CD4-positive, alpha-beta T cell (primary cell): ENCODE data around the gene KLC4. TPM values are rescaled to one million over a fixed set of nuclear protein-coding genes. Genes with fewer than 3 reads are reported as not detected.

Experiments used
- ATAC-seq: fragments of 200-7000 bp; cut with Tn5 transposase; one replicate; pipeline ENCODE4 v1.10.0; 2022; ENCODE audit warnings: mild to moderate bottlenecking; ENCODE audit not compliant: poor library complexity
- CTCF ChIA-PET: fragments of 350-600 bp; sonication (Branson Sonifier 250); formaldehyde crosslinking; loops from one replicate; lab custom pipeline; 2021; ENCODE audit warnings: antibody characterized with exemption, inconsistent platforms; lab: Charles Lee
- POLR2A ChIA-PET: fragments of 350-600 bp; sonication (Branson Sonifier 250); formaldehyde crosslinking; loops from one replicate; lab custom pipeline; 2021; ENCODE audit warnings: antibody characterized with exemption, inconsistent platforms; lab: Charles Lee
- DNase-seq, 14 experiments: peaks; one replicate each; pipeline ENCODE4 v3.0.0-alpha.2; 2013 to 2020; ENCODE audit warnings: mixed read lengths in 2 of 14
- H3K27ac ChIP-seq, 2 donors: one replicate each; pipeline versions ENCODE4 v1.5.1 to v1.7.0; 2013; ENCODE audit warnings: low read length in 2 of 2, low read depth in 1 of 2, mild to moderate bottlenecking in 1 of 2
- H3K27me3 ChIP-seq, 2 experiments: 1 replicate in 1 of 2; 2 replicates in 1 of 2; pipeline versions ENCODE4 v1.6.1 to v1.7.0; 2013; ENCODE audit warnings: low read length in 2 of 2, control low read depth in 1 of 2, mild to moderate bottlenecking in 1 of 2, moderate library complexity in 1 of 2; ENCODE audit not compliant: insufficient read depth in 2 of 2, control insufficient read depth in 1 of 2
- H3K36me3 ChIP-seq: one replicate; pipeline ENCODE4 v1.6.1; 2013; ENCODE audit warnings: low read length, control low read depth; ENCODE audit not compliant: insufficient read depth
- H3K4me1 ChIP-seq: one replicate; pipeline ENCODE4 v1.6.1; 2013; ENCODE audit warnings: low read length, control low read depth; ENCODE audit not compliant: insufficient read depth
- H3K4me3 ChIP-seq: one replicate; pipeline ENCODE4 v1.5.1; 2013; ENCODE audit warnings: mild to moderate bottlenecking, low read length, moderate library complexity
- H3K9me3 ChIP-seq, 2 experiments: 1 replicate in 1 of 2; 2 replicates in 1 of 2; pipeline versions ENCODE4 v1.6.1 to v1.7.0; 2013; ENCODE audit warnings: low read length in 2 of 2, mild to moderate bottlenecking in 2 of 2, control low read depth in 1 of 2, moderate library complexity in 1 of 2; ENCODE audit not compliant: control insufficient read depth in 1 of 2, insufficient read depth in 1 of 2
- H3K27ac Mint-ChIP-seq: one replicate; pipeline ENCODE4 v1.8.0; 2020; ENCODE audit warnings: mixed read lengths
- H3K27me3 Mint-ChIP-seq: one replicate; pipeline ENCODE4 v1.8.0; 2021; ENCODE audit warnings: mixed read lengths
- H3K36me3 Mint-ChIP-seq: one replicate; pipeline ENCODE4 v1.8.0; 2021; ENCODE audit warnings: low read depth, mixed read lengths
- H3K4me1 Mint-ChIP-seq: one replicate; pipeline ENCODE4 v1.8.0; 2021; ENCODE audit warnings: low read depth, mixed read lengths
- H3K4me3 Mint-ChIP-seq: one replicate; pipeline ENCODE4 v1.8.0; 2020; ENCODE audit warnings: mild to moderate bottlenecking, mixed read lengths
- H3K9me3 Mint-ChIP-seq: one replicate; pipeline ENCODE4 v1.8.0; 2020; ENCODE audit warnings: mixed read lengths
- intact Hi-C, 2 experiments: fragments of 100-400 bp; cut with DNase I in 1 of 2; cut with micrococcal nuclease in 1 of 2; formaldehyde crosslinking; loops; one replicate each; pipeline versions ENCODE4 v1.15.1 to v1.9.0; 2023 to 2025; cut with DNase I, micrococcal nuclease
- total RNA-seq, 174 experiments: library from RNA in 2 of 174; stranded (reverse) in 2 of 174; gene quantifications; one replicate each; pipeline ENCODE4 v1.2.3 and lab custom pipeline; 2021 to 2026
- TF ChIP-seq, protein P1 (sequence below): fragments of 200-600 bp; IDR thresholded peaks from one replicate; pipeline ENCODE4 v1.8.0; 2022; ENCODE audit warnings: antibody characterized with exemption, mild to moderate bottlenecking

Gene KLC4
- total RNA-seq, 2 experiments from 2014 or later: 39.6 to 40.8 TPM

DNA sequence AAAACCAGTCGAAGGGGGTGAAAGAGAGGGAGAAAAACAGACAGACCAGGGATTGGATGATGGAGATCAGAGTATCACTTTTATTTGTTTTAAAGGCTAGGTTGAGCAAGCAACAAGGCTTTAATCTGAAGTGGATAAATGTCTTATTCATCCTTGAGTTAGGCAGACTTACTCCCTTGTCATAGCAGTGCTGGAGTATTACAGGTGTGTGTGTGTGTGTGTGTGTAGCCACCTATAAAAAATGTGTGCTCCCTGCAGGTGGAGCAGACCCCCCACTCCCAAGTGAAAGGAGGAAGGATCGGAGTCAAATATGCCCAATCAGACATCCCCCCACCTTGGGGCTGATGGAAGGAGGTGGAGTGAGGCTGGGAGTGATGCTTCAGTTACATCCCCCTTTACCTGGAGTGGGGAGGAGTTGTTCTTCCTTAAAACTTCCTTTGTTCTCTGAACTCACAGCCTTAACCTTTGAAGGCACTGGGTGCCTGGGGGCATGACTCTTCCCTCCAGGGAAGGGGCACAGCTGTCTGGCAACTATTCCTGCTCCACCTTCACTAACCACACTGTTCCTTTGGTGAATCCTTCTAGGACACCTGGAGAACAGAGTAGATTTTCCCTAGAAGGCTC lies 43.9 kb downstream of the KLC4 start:
- DNase-seq: no peak
- POLR2A ChIA-PET: no interaction called here
- Mint-ChIP-seq H3K4me1 (peaks cover 4% of the 10 kb centered on the region), H3K36me3 (no peaks in the 10 kb centered on the region), H3K4me3 (no peak overlapping the region), H3K27me3 (no peaks in the 10 kb centered on the region), H3K9me3 (no peaks in the 10 kb centered on the region), H3K27ac (no peak overlapping the region)
- Histone ChIP-seq H3K4me3 (no peak overlapping the region), H3K36me3 (no peaks in the 10 kb centered on the region), H3K4me1 (no peaks in the 10 kb centered on the region), H3K27me3 (no peaks in the 10 kb centered on the region), H3K9me3 (no peaks in the 10 kb centered on the region), H3K27ac (no peak overlapping the region)
- intact Hi-C loops: no loop called here
- TF ChIP-seq, protein P1, sequence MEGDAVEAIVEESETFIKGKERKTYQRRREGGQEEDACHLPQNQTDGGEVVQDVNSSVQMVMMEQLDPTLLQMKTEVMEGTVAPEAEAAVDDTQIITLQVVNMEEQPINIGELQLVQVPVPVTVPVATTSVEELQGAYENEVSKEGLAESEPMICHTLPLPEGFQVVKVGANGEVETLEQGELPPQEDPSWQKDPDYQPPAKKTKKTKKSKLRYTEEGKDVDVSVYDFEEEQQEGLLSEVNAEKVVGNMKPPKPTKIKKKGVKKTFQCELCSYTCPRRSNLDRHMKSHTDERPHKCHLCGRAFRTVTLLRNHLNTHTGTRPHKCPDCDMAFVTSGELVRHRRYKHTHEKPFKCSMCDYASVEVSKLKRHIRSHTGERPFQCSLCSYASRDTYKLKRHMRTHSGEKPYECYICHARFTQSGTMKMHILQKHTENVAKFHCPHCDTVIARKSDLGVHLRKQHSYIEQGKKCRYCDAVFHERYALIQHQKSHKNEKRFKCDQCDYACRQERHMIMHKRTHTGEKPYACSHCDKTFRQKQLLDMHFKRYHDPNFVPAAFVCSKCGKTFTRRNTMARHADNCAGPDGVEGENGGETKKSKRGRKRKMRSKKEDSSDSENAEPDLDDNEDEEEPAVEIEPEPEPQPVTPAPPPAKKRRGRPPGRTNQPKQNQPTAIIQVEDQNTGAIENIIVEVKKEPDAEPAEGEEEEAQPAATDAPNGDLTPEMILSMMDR: no peak
- CTCF ChIA-PET: no interaction called here
- ATAC-seq: no peak

DNA sequence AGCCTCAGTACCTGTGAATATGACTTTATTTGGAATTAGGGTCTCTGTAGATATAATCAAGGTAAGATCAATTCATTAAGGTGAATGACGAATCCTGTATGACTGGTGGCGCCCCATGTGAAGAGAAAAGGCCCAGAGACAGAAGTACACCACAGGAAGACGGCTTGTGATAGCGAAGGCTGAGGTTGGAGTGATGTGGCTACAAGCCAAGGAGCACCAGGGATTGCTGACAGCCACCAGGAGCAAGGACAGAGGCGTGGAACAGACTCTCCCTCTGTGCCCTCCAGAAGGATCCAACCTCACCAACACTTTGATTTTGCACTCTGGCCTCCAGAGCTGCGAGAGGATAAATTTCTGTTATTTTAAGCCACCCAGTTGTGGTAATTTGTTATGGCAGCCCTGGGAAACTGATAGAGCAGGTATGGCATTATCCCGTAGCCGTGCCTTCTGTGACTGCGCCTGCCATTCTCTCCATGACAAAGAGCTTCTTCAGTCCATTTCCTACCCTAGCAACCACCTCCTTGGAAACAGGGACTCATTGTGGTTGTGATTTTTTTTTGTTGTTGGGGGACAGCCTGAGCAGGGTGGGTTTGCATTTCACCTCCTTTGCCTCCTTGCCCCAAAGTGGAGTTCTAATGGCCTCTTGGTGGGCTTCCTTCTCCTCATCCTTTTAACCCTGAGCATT lies 46.2 kb downstream of the KLC4 start:
- Histone ChIP-seq H3K36me3 (no peaks in the 10 kb centered on the region), H3K27me3 (no peaks in the 10 kb centered on the region), H3K4me3 (no peak overlapping the region), H3K4me1 (no peaks in the 10 kb centered on the region), H3K9me3 (no peaks in the 10 kb centered on the region), H3K27ac (no peak overlapping the region)
- CTCF ChIA-PET: no interaction called here
- intact Hi-C loops: no loop called here
- ATAC-seq: no peak
- Mint-ChIP-seq H3K4me1 (peaks cover 4% of the 10 kb centered on the region), H3K27ac (no peak overlapping the region), H3K36me3 (no peaks in the 10 kb centered on the region), H3K9me3 (no peaks in the 10 kb centered on the region), H3K4me3 (no peak overlapping the region), H3K27me3 (no peaks in the 10 kb centered on the region)
- POLR2A ChIA-PET: no interaction called here
- no peak for DNase-seq
- TF ChIP-seq, protein P1: no peak

DNA sequence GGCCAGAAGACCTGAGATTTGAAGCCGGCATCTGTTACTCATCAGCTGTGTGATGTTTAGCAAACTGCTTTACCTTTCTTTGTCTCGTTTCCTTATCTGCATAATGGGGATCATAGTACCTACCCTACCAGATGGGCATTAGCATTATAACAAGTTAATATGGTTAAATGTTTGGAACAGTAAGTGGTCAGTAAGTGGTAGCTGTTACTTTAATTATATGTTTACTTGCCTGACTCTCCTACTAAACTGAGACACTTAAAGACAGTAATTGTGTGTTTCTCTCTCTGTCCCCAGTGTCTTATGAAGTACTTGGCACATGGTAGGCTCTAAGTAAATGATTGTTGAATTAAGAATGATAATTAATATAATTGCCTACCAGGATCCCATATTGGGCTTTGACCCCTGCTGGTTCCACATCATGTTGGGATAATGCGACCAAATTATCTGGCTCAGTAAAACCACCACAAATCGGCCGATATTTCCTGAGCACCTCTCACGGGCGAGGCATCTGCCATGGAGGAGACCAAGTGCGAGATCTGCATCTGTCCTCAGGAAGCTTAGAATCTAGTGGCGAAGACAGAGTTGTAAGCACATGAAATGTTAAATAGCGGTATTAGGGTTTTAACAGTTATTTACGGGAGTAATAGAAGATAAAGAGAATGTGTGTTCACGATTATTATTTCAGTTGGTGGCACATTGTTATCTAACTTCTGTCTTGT lies 48.1 kb downstream of the KLC4 start:
- H3K27ac Mint-ChIP-seq: no peak overlapping the region
- intact Hi-C loops: no loop called here
- H3K4me3 Mint-ChIP-seq: no peak overlapping the region
- DNase-seq (no peak), ATAC-seq (no peak)
- H3K36me3 Mint-ChIP-seq: no peaks in the 10 kb centered on the region
- Histone ChIP-seq H3K4me1 (no peaks in the 10 kb centered on the region), H3K9me3 (no peaks in the 10 kb centered on the region), H3K27ac (no peak overlapping the region), H3K27me3 (no peaks in the 10 kb centered on the region), H3K36me3 (no peaks in the 10 kb centered on the region), H3K4me3 (no peak overlapping the region)
- H3K27me3 Mint-ChIP-seq: no peaks in the 10 kb centered on the region
- H3K9me3 Mint-ChIP-seq: no peaks in the 10 kb centered on the region
- TF ChIP-seq, protein P1: no peak
- POLR2A ChIA-PET: no interaction called here
- CTCF ChIA-PET: no interaction called here
- peaks cover 4% of the 10 kb centered on the region for H3K4me1 Mint-ChIP-seq
